HTR-8/SVneo (cell line): ENCODE data around the gene ERH.
"Not testable (repeated sequence)": the region's sequence is repeated elsewhere in the genome, so short reads cannot be mapped to it uniquely, and the experiment has no call there.

ENCODE experiments used
- DNase-seq: peaks from one replicate; pipeline ENCODE4 v3.0.0; 2011; ENCODE audit warnings: low spot score, mixed read lengths; ENCODE audit not compliant: insufficient read length
- FAIRE-seq: peaks from 2 replicates; lab custom pipeline; 2011; peaks lifted over from hg19 to GRCh38; lab: Jason Lieb, UNC

The ERH gene

DNA sequence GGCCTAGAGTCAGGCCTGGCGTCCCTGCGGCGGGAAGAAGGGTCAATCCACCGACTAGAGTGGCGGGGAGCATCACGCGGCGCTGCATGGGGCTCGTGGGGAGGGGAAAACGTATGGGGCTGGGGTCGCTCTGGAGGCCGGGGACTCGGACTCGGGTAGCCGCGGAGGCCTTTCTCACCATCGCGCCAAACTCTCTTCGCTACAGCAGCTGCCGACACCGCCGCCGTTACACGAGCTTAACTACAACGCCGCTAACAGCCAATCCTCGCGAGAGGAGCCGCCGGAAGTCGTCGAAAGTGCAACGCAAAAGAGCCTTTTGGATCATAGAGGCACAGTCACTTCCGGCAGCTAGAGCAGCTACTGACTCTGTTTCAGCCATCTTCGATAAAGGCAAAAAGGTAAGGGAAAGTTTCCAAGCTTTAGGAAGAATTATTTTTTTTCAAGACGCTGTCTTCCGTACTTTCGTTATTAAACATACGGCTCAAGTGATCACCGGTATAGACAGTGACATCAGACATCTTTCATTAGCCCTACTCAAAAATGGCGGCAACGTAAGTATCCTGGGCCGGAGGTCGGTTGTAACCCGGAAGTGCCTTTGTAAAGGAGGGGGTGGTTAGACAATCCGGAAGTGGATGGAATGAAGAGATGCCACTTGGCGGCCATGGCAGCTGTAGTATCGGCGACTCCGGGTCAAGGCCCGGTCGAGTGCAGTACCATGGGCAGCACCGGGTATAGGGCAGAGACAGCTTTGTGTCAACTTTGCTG lies at the start of gene ERH, which contains the start of gene SLC39A9:
TSS of gene ERH (minus strand) at position 247 of the 765 bp plus-strand sequence. CDS start at position 181, 66 bp downstream.
TSS of gene SLC39A9 (plus strand) at position 640 of the 765 bp plus-strand sequence. CDS start 678 bp downstream, outside the sequence.
- DNase-seq (peak; percentile 100), FAIRE-seq (peak; percentile 100)

GRCh38 chr14:69443296-69443805 lies 45.3 kb upstream of the ERH start:
- no peak for DNase-seq
- peak; percentile 63 for FAIRE-seq

DNA sequence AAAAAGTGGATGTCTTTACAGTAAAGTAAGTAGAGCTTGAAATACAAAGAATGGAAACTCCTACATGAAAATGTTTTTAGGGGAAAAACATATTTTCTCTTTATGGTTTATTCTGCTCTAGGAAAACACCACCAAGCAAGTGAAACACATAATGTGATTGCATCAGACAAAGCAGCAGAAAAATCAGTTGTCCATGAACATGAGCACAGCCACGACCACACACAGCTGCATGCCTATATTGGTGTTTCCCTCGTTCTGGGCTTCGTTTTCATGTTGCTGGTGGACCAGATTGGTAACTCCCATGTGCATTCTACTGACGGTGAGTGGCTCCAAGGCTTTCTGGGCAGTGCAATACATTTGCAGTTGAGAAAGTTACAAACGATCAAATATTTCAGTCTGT lies 43.8 kb upstream of the ERH start:
- no peak for DNase-seq
- peak; percentile 76 for FAIRE-seq

- DNase-seq, result no peak
- FAIRE-seq, result peak; percentile 46
Observed at GRCh38 chr14:69439521-69440270, 41.6 kb upstream of the ERH start.

DNA sequence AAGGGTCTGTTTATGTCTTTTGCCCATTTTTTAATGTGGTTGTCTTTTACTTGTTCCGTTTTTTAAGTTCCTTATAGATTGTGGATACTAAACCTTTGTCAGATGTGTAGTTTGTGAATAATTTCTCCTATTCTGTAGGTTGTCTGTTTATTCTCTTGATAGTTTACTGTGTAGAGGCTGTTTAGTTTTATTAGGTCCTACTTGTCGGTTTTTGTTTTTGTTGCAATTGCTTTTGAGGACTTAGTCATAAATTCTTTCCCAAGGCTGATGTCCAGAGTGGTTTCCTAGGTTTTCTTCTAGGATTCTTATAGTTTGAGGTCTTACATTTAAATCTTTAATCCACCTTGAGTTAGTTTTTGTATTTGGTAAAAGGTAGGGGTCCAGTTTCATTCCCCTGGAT lies 34.3 kb upstream of the ERH start:
- FAIRE-seq (no peak), DNase-seq (no peak)

- peak; percentile 57 for FAIRE-seq
- DNase-seq, result no peak
Observed at GRCh38 chr14:69430306-69430939, 32.3 kb upstream of the ERH start.

DNA sequence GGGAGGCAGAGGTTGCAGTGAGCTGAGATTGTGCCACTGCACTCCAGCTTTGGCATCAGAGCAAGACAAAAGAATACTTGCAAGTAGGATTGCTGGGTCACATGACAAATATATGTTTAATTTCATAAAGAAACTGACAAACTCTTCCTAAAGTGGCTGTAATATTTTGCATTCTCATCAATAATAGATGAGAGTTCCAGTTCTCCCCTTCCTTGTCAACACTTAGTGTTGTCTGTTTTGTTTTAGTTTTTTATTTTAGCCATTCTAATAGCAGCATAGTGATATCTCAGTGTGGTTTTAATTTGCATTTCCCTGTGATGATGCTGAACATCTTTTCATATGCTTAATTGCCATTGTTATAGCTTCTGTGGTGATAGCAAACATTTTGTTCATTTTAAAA lies 31.5 kb upstream of the ERH start:
- no peak for DNase-seq
- FAIRE-seq, result no peak

DNA sequence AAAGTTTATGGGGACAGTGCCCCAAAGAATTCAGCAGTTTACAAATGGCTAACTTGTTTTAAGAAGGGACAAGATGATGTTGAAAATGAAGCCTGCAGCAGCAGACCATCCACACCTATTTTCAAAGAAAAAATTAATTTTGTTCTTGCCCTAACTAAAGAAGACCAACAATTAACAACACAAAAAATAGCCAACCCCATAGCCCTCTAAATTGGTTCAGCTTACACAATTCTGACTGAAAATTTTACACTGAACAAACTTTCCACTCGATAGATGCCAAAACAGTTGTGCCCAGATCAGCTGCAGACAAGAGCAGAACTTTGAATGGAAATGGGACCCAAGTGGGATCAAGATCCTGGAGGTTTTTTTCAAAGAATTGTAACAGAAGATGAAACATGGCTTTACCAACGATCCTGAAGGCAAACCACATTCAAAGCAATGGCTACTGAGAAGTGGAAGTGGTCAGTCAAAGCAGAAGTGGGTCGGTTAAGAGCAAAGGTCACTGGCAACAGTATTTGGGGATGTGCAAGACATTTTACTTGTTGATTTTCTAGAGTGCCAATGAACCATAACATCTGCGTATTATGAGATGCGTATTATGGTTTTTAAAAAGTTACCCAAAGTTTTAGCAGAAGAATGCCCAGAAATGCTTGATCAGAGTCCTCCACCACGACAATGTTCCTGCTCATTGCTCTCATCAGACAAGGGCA lies 30.3 kb upstream of the ERH start:
- DNase-seq, result no peak
- peak; percentile 69 for FAIRE-seq

GRCh38 chr14:69427596-69427995 lies 29.5 kb upstream of the ERH start:
- DNase-seq (no peak), FAIRE-seq (peak; percentile 20)

DNA sequence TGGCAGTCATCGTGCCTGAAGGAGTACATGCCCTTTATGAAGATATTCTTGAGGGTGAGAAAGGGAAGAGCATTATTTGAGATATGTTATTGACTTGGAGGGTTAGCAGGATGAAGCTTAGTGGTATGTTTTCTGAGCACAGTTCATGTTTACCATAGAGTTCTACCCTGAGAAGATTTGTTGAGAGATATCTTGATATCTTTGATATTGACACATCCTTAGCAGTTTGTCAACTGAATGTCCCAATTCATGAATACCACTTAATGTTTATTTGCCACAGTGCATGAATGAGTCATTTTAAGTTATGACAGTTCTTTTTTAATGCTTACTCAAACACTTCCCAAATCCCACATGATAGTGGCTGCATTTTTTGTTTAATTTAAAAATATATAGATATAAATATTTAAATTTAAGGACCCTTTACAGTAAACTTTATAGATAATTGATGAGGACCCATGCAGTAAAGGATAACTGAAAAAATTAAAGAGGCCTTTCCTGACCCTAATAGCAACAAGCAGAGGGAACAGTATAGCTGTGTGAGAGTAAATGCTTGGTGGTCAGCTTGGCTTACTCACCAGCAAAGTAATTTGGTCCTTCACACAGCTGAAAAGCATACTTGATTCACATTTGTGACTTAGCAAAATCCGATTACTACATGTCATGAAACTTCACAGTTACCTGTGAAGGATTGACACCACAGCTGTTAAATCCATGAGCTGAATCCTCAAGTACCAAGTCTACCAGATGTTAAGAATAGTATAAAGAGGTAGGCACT lies 26.2 kb upstream of the ERH start:
- DNase-seq (no peak), FAIRE-seq (no peak)

GRCh38 chr14:69423279-69423678 lies 25.2 kb upstream of the ERH start:
- FAIRE-seq (no peak), DNase-seq (no peak)

- FAIRE-seq, DNase-seq: not testable (repeated sequence)
Observed at GRCh38 chr14:69416087-69416486, 18.0 kb upstream of the ERH start.

GRCh38 chr14:69413483-69413882 lies 15.4 kb upstream of the ERH start:
- no peak for FAIRE-seq

DNA sequence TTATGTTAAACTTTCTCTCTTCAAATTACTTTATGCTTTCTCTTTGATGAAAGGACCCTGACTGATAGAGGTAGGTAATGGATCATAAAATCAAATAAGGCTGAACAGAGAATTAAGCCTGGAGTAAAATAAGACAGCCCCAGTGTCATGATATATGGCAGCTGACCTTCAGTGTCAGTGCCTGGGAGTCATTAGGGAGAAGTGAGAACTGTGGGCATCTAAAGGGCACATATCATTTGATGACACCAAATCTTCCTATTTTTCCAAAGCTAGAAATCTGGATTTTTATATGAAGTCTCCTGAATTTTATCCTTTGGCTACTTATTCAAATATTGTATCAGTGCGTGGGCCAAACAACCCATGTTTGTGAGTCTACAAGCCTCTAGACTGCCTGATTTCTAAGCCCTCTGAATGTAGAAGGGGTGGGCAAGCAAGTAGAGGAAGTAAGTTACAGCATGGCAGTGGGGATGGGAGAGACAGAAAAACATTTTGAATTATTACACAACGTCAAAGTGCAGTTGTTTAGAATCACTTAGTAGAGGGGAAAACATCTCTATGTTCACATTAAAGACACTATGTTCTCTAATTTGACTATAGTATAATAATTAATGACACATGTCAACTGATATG lies 10.3 kb upstream of the ERH start:
- DNase-seq (no peak), FAIRE-seq (peak; percentile 79)

More at GRCh38 chr14:69413483-69413882, 15.4 kb upstream of the ERH start:
- no peak for DNase-seq

GRCh38 chr14:69405762-69406161 lies 7.7 kb upstream of the ERH start:
- FAIRE-seq, result peak; percentile 92

GRCh38 chr14:69404883-69405282 lies 6.8 kb upstream of the ERH start:
- no peak for FAIRE-seq
- DNase-seq, result no peak

More at GRCh38 chr14:69405762-69406161, 7.7 kb upstream of the ERH start:
- DNase-seq, result no peak

DNA sequence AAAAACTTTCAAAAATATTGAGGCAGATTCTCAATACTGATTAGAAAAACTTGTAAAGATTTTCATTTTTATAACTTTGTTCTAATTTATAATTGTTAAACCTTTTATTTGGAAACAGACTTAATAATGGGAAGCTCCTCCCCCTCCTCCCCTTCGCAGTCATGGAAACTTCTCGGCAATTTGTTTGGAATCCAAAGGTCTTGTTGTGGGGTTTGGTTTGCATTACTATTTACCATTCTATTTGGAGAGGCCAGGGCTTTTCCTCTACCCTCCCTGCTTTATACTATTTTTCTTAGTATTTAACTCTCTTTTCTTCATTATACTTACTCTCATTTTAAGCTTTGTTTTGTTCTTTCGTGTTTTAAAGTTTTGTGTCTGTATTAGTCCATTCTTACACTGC lies 6.4 kb upstream of the ERH start:
- no peak for FAIRE-seq
- no peak for DNase-seq

DNA sequence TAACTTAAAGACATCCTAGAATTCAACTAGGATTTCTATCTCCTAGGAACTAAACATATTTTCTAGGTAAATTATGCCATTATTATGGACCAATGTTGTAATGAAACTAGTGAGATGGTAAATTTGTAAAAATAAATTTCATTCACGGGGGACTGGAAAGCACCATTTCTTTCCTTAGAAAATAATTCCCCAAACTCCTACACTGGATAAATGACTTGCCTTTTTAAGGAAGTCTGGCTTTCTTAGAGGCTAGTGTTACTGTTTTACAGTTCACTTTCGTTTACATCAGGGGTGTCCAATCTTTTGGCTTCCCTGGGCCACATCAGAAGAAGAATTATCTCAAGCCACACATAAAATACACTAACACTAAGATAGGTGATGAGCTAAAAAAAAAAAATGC lies 3.7 kb upstream of the ERH start:
- FAIRE-seq, result no peak

GRCh38 chr14:69400154-69400553 lies 2.1 kb upstream of the ERH start:
- DNase-seq (no peak), FAIRE-seq (no peak)

More for the DNA sequence above, 3.7 kb upstream of the ERH start:
- no peak for DNase-seq
